Measurements from ENCODE around the gene ATPAF2.

The ATPAF2 gene

DNA sequence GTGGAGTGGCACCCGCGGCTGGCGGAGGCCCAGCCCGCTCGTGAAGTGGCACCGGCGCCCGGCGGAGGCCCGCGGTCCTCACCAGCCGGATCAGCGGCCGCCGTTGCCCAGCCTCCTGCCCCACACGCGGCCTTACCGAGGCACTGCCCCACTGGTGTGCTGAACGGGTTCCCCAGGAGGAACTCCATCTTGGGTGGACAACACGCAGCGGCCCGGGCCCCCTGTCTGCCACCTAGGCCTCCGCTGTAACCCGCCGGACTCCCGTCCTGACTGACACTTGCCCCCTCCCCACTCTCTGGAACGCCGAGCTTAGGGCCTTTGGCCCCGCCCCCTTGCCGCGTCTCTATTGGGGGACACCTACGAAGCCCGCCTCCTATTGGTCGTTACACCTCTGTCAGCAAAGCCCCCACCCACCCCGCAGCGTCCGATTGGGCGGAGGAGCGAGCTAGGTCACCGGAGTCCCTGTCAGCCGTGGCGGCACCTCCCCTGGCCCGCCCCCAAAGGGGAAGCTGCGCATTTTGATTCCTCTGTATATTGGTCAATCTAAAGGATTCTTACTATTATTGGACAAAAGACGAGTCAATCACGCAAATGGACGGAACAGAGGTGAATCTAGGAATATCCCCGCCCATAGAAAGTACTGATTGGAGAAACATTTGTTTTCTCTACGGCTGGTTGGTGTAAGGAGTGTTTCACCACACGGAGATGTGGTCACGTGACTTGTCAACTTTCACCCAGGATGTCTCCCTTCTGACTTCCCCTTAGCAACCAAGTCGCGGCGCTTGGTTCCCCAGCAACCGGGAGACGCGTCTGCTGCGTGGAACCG lies 66.6 kb downstream of the ATPAF2 start, which contains the start of the genes DRC3 and TOM1L2:
Gene DRC3, plus strand, starts transcription at position 737 of the 826 bp plus-strand sequence. CDS start 4,737 bp downstream, outside the sequence.
Gene TOM1L2, minus strand, starts transcription at position 275 of the 826 bp plus-strand sequence. Its CDS starts 87 bp downstream, at position 188.
- H3K9me2 ChIP-seq (replicated peaks; ENCODE audit: control insufficient read depth, low read length): no peaks in the 10 kb centered on the region
- no peaks in the 10 kb centered on the region for H3K36me3 ChIP-seq (ENCODE audit: control insufficient read depth, low read length)
- H3K79me2 ChIP-seq (ENCODE audit: control insufficient read depth, low read length): no peaks in the 10 kb centered on the region
- peaks cover 4% of the 10 kb centered on the region; the same call in 1 of the 2 replicates for H3K27me3 ChIP-seq (ENCODE audit: control insufficient read depth, low read length)
- no peaks in the 10 kb centered on the region for H3K9me3 ChIP-seq (ENCODE audit: control insufficient read depth, insufficient read depth, low read length)
- peak within 1 kb of the TSS; percentile 85 for H3K4me3 ChIP-seq (ENCODE audit: low read length)
- no peak within 1 kb of the TSS for H3K27ac ChIP-seq (ENCODE audit: low read depth, low read length)
- peaks cover 14% of the 10 kb centered on the region for H3K4me1 ChIP-seq (ENCODE audit: control insufficient read depth, low read length)
- peak within 1 kb of the TSS; percentile 88 for H3K4me2 ChIP-seq (ENCODE audit: low read length)
- H4K20me1 ChIP-seq (ENCODE audit: control insufficient read depth, insufficient read depth, low read depth, low read length): no peaks in the 10 kb centered on the region
- TF ChIP-seq CTCF (IDR thresholded peaks at IDR 0.05; ENCODE audit: low read depth, low read length, poor library complexity, severe bottlenecking) (no peak), EZH2phosphoT487 (IDR thresholded peaks at IDR 0.05; ENCODE audit: borderline replicate concordance, low read length) (no peak)
- no peaks in the 10 kb centered on the region for H3F3A ChIP-seq (ENCODE audit: control insufficient read depth, insufficient read depth)

DNA sequence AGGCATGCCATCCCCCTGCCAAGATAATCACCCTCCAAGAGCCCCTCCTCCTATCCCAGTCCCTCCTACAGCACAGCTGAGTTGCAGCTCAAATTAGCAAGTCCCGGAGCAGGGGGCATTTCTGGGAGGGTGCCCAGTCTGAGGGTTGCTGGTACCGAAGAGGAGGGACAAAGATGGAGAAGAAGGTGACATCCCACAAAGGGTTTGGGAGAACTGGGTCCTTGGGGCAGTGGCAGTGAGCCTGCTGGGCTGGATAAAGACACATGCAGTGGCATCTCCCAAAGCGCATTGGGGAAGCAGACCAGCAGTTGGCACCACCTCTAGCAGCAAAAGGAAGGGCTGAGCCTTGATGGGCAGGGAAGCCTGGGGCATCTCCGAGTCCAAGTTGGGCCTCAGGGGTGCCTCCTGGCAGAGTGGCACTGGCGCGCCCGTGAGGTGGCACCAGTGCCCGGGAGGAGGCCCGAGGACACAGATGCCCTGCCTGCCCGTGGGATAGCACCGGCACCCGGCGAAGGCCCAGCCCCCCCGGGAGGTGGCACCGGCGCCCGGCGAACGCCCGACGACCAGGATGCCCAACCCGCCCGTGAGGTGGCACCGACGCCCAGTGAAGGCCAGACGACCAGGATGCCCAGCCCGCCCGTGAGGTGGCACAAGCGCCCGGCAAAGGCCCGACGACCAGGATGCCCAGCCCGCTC lies 67.4 kb downstream of the ATPAF2 start:
- Histone ChIP-seq H3K9me2 (replicated peaks; ENCODE audit: control insufficient read depth, low read length) (no peaks in the 10 kb centered on the region), H3K4me2 (ENCODE audit: low read length) (peak overlapping the region; percentile 88), H3K36me3 (ENCODE audit: control insufficient read depth, low read length) (no peaks in the 10 kb centered on the region), H3K9me3 (ENCODE audit: control insufficient read depth, insufficient read depth, low read length) (no peaks in the 10 kb centered on the region), H3K4me1 (ENCODE audit: control insufficient read depth, low read length) (peaks cover 14% of the 10 kb centered on the region), H3F3A (ENCODE audit: control insufficient read depth, insufficient read depth) (no peaks in the 10 kb centered on the region), H3K79me2 (ENCODE audit: control insufficient read depth, low read length) (no peaks in the 10 kb centered on the region), H3K27me3 (ENCODE audit: control insufficient read depth, low read length) (peaks cover 4% of the 10 kb centered on the region; the same call in 1 of the 2 replicates), H3K4me3 (ENCODE audit: low read length) (peak overlapping the region; percentile 85), H4K20me1 (ENCODE audit: control insufficient read depth, insufficient read depth, low read depth, low read length) (no peaks in the 10 kb centered on the region), H3K27ac (ENCODE audit: low read depth, low read length) (no peak overlapping the region)
- TF ChIP-seq EZH2phosphoT487 (IDR thresholded peaks at IDR 0.05; ENCODE audit: borderline replicate concordance, low read length): no peak
- no peak for TF ChIP-seq CTCF (IDR thresholded peaks at IDR 0.05; ENCODE audit: low read depth, low read length, poor library complexity, severe bottlenecking)

DNA sequence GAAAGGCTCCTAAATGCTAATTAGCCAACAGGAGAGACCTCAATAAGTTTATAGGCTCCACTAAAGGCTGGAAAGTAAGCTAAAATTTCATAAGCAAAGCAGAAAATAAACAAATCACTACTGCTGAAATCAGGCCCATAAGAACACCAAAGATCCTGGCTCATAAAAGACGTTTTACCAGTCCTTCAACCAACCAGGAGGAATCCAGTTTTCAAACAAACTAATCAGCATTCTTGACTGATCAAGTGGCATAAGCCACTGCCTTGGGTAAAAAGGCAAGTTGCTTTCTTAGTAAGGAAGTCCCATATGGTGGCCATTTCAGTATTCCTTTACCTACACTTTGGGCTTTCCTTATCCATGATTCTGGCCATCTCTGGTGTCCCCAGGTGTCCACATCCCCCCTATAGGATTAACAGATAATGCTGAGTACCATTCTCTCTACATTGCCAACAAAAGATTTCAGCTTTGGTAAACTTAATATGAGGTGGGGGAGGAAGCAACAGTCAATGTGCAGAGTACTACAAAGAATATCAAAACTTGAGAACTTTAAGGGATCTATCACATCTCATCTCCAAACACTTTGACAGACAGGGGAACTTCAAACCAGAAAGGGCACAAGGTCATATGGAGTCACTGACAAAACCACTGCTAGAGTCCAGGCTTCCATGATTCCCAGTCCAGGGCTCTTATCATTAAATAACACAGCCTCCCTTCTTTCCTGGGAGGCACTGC lies 68.1 kb downstream of the ATPAF2 start:
- Histone ChIP-seq H3K4me2 (ENCODE audit: low read length) (peak overlapping the region; percentile 88), H3K27ac (ENCODE audit: low read depth, low read length) (no peak overlapping the region), H3K4me1 (ENCODE audit: control insufficient read depth, low read length) (peaks cover 14% of the 10 kb centered on the region), H3K27me3 (ENCODE audit: control insufficient read depth, low read length) (peaks cover 4% of the 10 kb centered on the region; the same call in 1 of the 2 replicates), H4K20me1 (ENCODE audit: control insufficient read depth, insufficient read depth, low read depth, low read length) (no peaks in the 10 kb centered on the region), H3K4me3 (ENCODE audit: low read length) (peak overlapping the region; percentile 85), H3K9me3 (ENCODE audit: control insufficient read depth, insufficient read depth, low read length) (no peaks in the 10 kb centered on the region), H3F3A (ENCODE audit: control insufficient read depth, insufficient read depth) (no peaks in the 10 kb centered on the region), H3K79me2 (ENCODE audit: control insufficient read depth, low read length) (no peaks in the 10 kb centered on the region), H3K36me3 (ENCODE audit: control insufficient read depth, low read length) (no peaks in the 10 kb centered on the region), H3K9me2 (replicated peaks; ENCODE audit: control insufficient read depth, low read length) (no peaks in the 10 kb centered on the region)
- TF ChIP-seq EZH2phosphoT487 (IDR thresholded peaks at IDR 0.05; ENCODE audit: borderline replicate concordance, low read length) (no peak), CTCF (IDR thresholded peaks at IDR 0.05; ENCODE audit: low read depth, low read length, poor library complexity, severe bottlenecking) (no peak)
